CD4-positive, CD25-positive, alpha-beta regulatory T cell (primary cell): Measurements from ENCODE around the gene LAMP5. TPM values are rescaled to one million over a fixed set of nuclear protein-coding genes. Genes with fewer than 3 reads are reported as not detected.

Experiments
- ATAC-seq, 2 donors: fragments of 150-1000 bp; cut with Tn5 transposase; one replicate each; pipeline ENCODE4 v1.10.0; 2021; ENCODE audit warnings: low read depth in 2 of 2, moderate number of reproducible peaks in 2 of 2, moderate library complexity in 1 of 2
- DNase-seq, 3 donors: peaks; one replicate each; pipeline versions ENCODE4 v3.0.0 to v3.0.0-alpha.2; 2012 to 2022; ENCODE audit warnings: mixed read lengths in 1 of 3
- H3K27ac ChIP-seq: one replicate; pipeline ENCODE4 v1.7.0; 2013; ENCODE audit warnings: mild to moderate bottlenecking, low read length; ENCODE audit not compliant: insufficient read depth, poor library complexity, severe bottlenecking
- H3K27me3 ChIP-seq: one replicate; pipeline ENCODE4 v1.7.0; 2013; ENCODE audit warnings: low read length; ENCODE audit not compliant: control insufficient read depth, insufficient read depth
- H3K36me3 ChIP-seq: one replicate; pipeline ENCODE4 v1.7.0; 2013; ENCODE audit warnings: mild to moderate bottlenecking, low read length, moderate library complexity; ENCODE audit not compliant: control insufficient read depth, insufficient read depth
- H3K4me1 ChIP-seq: 2 replicates; pipeline ENCODE4 v1.7.0; 2013; ENCODE audit warnings: mild to moderate bottlenecking, low read length; ENCODE audit not compliant: insufficient read depth, control insufficient read depth, poor library complexity, severe bottlenecking
- H3K4me3 ChIP-seq: one replicate; pipeline ENCODE4 v1.7.0; 2013; ENCODE audit warnings: low read depth, mild to moderate bottlenecking, low read length, moderate library complexity
- H3K9me3 ChIP-seq, 2 experiments: 1 replicate in 1 of 2; 2 replicates in 1 of 2; pipeline ENCODE4 v1.7.0; 2013; ENCODE audit warnings: low read length in 2 of 2, mild to moderate bottlenecking in 1 of 2, moderate library complexity in 1 of 2; ENCODE audit not compliant: control insufficient read depth in 2 of 2
- H3K27ac Mint-ChIP-seq, 3 donors: one replicate each; pipeline ENCODE4 v1.8.0; 2020 to 2022; ENCODE audit warnings: mild to moderate bottlenecking in 3 of 3, mixed read lengths in 3 of 3, moderate library complexity in 2 of 3
- H3K27me3 Mint-ChIP-seq: one replicate; pipeline ENCODE4 v1.8.0; 2022; ENCODE audit warnings: mild to moderate bottlenecking, mixed read lengths
- H3K36me3 Mint-ChIP-seq: one replicate; pipeline ENCODE4 v1.8.0; 2020; ENCODE audit warnings: mixed read lengths
- H3K4me1 Mint-ChIP-seq, 4 donors: one replicate each; pipeline ENCODE4 v1.8.0; 2020 to 2022; ENCODE audit warnings: mixed read lengths in 4 of 4, mild to moderate bottlenecking in 1 of 4
- H3K4me3 Mint-ChIP-seq, 4 donors: one replicate each; pipeline ENCODE4 v1.8.0; 2020 to 2022; ENCODE audit warnings: mild to moderate bottlenecking in 4 of 4, mixed read lengths in 4 of 4, moderate library complexity in 3 of 4
- H3K9me3 Mint-ChIP-seq, 7 donors: one replicate each; pipeline ENCODE4 v1.8.0; 2020 to 2022; ENCODE audit warnings: mixed read lengths in 7 of 7, mild to moderate bottlenecking in 3 of 7, moderate library complexity in 2 of 7
- polyA plus RNA-seq, 4 donors: library from polyadenylated mRNA; unstranded; fragments of 300-500 nt; fragmentation: Illumina TruSeq; gene quantifications; one replicate each; pipeline ENCODE4 v1.2.3, GENCODE V29; 2021
- total RNA-seq: library from RNA; stranded (reverse); gene quantifications from one replicate; pipeline ENCODE4 v1.2.3, GENCODE V29; 2022

LAMP5 gene
- total and polyA plus RNA-seq, 5 donors from 2014 or later: not detected

GRCh38 chr20:9482180-9482579, 32.2 kb upstream of the LAMP5 start:
- Mint-ChIP-seq H3K4me3 (no peak overlapping the region), H3K27ac (no peak overlapping the region), H3K9me3 (peaks cover 0 to 7% (median 2%) of the 10 kb centered on the region in 7 donors), H3K27me3 (no peaks in the 10 kb centered on the region), H3K4me1 (no peaks in the 10 kb centered on the region), H3K36me3 (no peaks in the 10 kb centered on the region)
- no peak overlapping the region for H3K27ac ChIP-seq
- ATAC-seq (no peak), DNase-seq (no peak)
- H3K9me3 ChIP-seq: no peaks in the 10 kb centered on the region
- no peaks in the 10 kb centered on the region for H3K27me3 ChIP-seq
- no peaks in the 10 kb centered on the region for H3K4me1 ChIP-seq
- no peak overlapping the region for H3K4me3 ChIP-seq
- H3K36me3 ChIP-seq: no peaks in the 10 kb centered on the region

GRCh38 chr20:9483131-9483530, 31.3 kb upstream of the LAMP5 start:
- Histone ChIP-seq H3K27ac (no peak overlapping the region), H3K4me1 (no peaks in the 10 kb centered on the region), H3K36me3 (no peaks in the 10 kb centered on the region), H3K4me3 (no peak overlapping the region), H3K9me3 (no peaks in the 10 kb centered on the region), H3K27me3 (no peaks in the 10 kb centered on the region)
- no peak overlapping the region for H3K27ac Mint-ChIP-seq
- no peak overlapping the region for H3K4me3 Mint-ChIP-seq
- no peaks in the 10 kb centered on the region for H3K36me3 Mint-ChIP-seq
- H3K4me1 Mint-ChIP-seq: no peaks in the 10 kb centered on the region
- ATAC-seq: no peak
- H3K9me3 Mint-ChIP-seq: peaks cover 0 to 7% (median 2%) of the 10 kb centered on the region in 7 donors
- no peak for DNase-seq
- no peaks in the 10 kb centered on the region for H3K27me3 Mint-ChIP-seq

GRCh38 chr20:9485614-9486340, 28.6 kb upstream of the LAMP5 start:
- H3K4me3 Mint-ChIP-seq: no peak overlapping the region
- no peak overlapping the region for H3K4me3 ChIP-seq
- no peaks in the 10 kb centered on the region for H3K36me3 ChIP-seq
- H3K27ac ChIP-seq: no peak overlapping the region
- no peaks in the 10 kb centered on the region for H3K27me3 Mint-ChIP-seq
- no peak for ATAC-seq
- H3K9me3 Mint-ChIP-seq: peaks cover 0 to 7% (median 3%) of the 10 kb centered on the region in 7 donors
- no peaks in the 10 kb centered on the region for H3K36me3 Mint-ChIP-seq
- no peaks in the 10 kb centered on the region for H3K27me3 ChIP-seq
- H3K27ac Mint-ChIP-seq: no peak overlapping the region
- no peak for DNase-seq
- no peaks in the 10 kb centered on the region for H3K4me1 Mint-ChIP-seq
- no peaks in the 10 kb centered on the region for H3K4me1 ChIP-seq
- no peaks in the 10 kb centered on the region for H3K9me3 ChIP-seq

GRCh38 chr20:9487231-9487630, 27.2 kb upstream of the LAMP5 start:
- no peak overlapping the region for H3K27ac ChIP-seq
- H3K4me1 ChIP-seq: no peaks in the 10 kb centered on the region
- H3K27me3 Mint-ChIP-seq: no peaks in the 10 kb centered on the region
- H3K27me3 ChIP-seq: no peaks in the 10 kb centered on the region
- H3K9me3 Mint-ChIP-seq: peaks cover 0 to 7% (median 3%) of the 10 kb centered on the region in 7 donors
- DNase-seq (no peak), ATAC-seq (no peak)
- H3K36me3 Mint-ChIP-seq: no peaks in the 10 kb centered on the region
- H3K4me1 Mint-ChIP-seq: no peaks in the 10 kb centered on the region
- no peaks in the 10 kb centered on the region for H3K9me3 ChIP-seq
- no peak overlapping the region for H3K4me3 ChIP-seq
- H3K4me3 Mint-ChIP-seq: no peak overlapping the region
- H3K27ac Mint-ChIP-seq: no peak overlapping the region
- no peaks in the 10 kb centered on the region for H3K36me3 ChIP-seq

GRCh38 chr20:9488063-9488462, 26.3 kb upstream of the LAMP5 start:
- Mint-ChIP-seq H3K27ac (no peak overlapping the region), H3K4me3 (no peak overlapping the region), H3K4me1 (no peaks in the 10 kb centered on the region), H3K27me3 (no peaks in the 10 kb centered on the region), H3K36me3 (no peaks in the 10 kb centered on the region), H3K9me3 (peaks cover 0 to 5% (median 3%) of the 10 kb centered on the region in 7 donors)
- Histone ChIP-seq H3K4me1 (no peaks in the 10 kb centered on the region), H3K4me3 (no peak overlapping the region), H3K36me3 (no peaks in the 10 kb centered on the region), H3K27ac (no peak overlapping the region), H3K9me3 (no peaks in the 10 kb centered on the region), H3K27me3 (no peaks in the 10 kb centered on the region)
- DNase-seq: no peak
- no peak for ATAC-seq

GRCh38 chr20:9490161-9490560, 24.2 kb upstream of the LAMP5 start:
- peaks cover 0 to 6% (median 3%) of the 10 kb centered on the region in 7 donors for H3K9me3 Mint-ChIP-seq
- no peaks in the 10 kb centered on the region for H3K4me1 ChIP-seq
- H3K36me3 Mint-ChIP-seq: no peaks in the 10 kb centered on the region
- H3K4me1 Mint-ChIP-seq: no peaks in the 10 kb centered on the region
- no peak overlapping the region for H3K4me3 Mint-ChIP-seq
- no peak overlapping the region for H3K4me3 ChIP-seq
- H3K27me3 Mint-ChIP-seq: no peaks in the 10 kb centered on the region
- no peaks in the 10 kb centered on the region for H3K27me3 ChIP-seq
- DNase-seq (no peak), ATAC-seq (no peak)
- no peaks in the 10 kb centered on the region for H3K36me3 ChIP-seq
- no peak overlapping the region for H3K27ac ChIP-seq
- H3K27ac Mint-ChIP-seq: no peak overlapping the region
- H3K9me3 ChIP-seq: no peaks in the 10 kb centered on the region

- Histone ChIP-seq H3K27ac (no peak overlapping the region), H3K36me3 (no peaks in the 10 kb centered on the region), H3K4me1 (no peaks in the 10 kb centered on the region), H3K9me3 (no peaks in the 10 kb centered on the region), H3K4me3 (no peak overlapping the region), H3K27me3 (no peaks in the 10 kb centered on the region)
- no peak overlapping the region for H3K27ac Mint-ChIP-seq
- H3K27me3 Mint-ChIP-seq: no peaks in the 10 kb centered on the region
- peaks cover 0 to 8% (median 5%) of the 10 kb centered on the region in 7 donors for H3K9me3 Mint-ChIP-seq
- H3K4me1 Mint-ChIP-seq: no peaks in the 10 kb centered on the region
- no peak overlapping the region for H3K4me3 Mint-ChIP-seq
- no peaks in the 10 kb centered on the region for H3K36me3 Mint-ChIP-seq
- ATAC-seq: no peak
- DNase-seq: no peak
Measured at GRCh38 chr20:9490631-9491030, 23.8 kb upstream of the LAMP5 start.

- no peaks in the 10 kb centered on the region for H3K9me3 ChIP-seq
- ATAC-seq (no peak), DNase-seq (no peak)
- Mint-ChIP-seq H3K27me3 (no peaks in the 10 kb centered on the region), H3K9me3 (peaks cover 0 to 9% (median 7%) of the 10 kb centered on the region in 7 donors), H3K4me3 (no peak overlapping the region), H3K36me3 (no peaks in the 10 kb centered on the region), H3K27ac (no peak overlapping the region), H3K4me1 (no peaks in the 10 kb centered on the region)
- H3K27ac ChIP-seq: no peak overlapping the region
- no peaks in the 10 kb centered on the region for H3K36me3 ChIP-seq
- no peaks in the 10 kb centered on the region for H3K27me3 ChIP-seq
- no peak overlapping the region for H3K4me3 ChIP-seq
- H3K4me1 ChIP-seq: no peaks in the 10 kb centered on the region
Measured at GRCh38 chr20:9491324-9491723, 23.1 kb upstream of the LAMP5 start.
